H1 (cell line): ENCODE results near the gene RAVER2.

Experiments
- CTCF ChIP-seq, 3 experiments: IDR thresholded peaks; 1 replicate in 2 of 3; 2 replicates in 1 of 3; pipeline versions ENCODE4 v1.5.1 to v1.6.1; 2011; ENCODE audit warnings: low read length in 3 of 3, mild to moderate bottlenecking in 3 of 3, inconsistent platforms in 2 of 3, low read depth in 1 of 3, moderate library complexity in 1 of 3; ENCODE audit not compliant: insufficient read depth in 1 of 3; ENCODE audit errors: control extremely low read depth in 1 of 3
- KDM5A ChIP-seq: fragments of 200-600 bp; IDR thresholded peaks from 2 replicates; pipeline ENCODE4 v1.7.1; 2012; ENCODE audit warnings: mild to moderate bottlenecking, low read length, inconsistent platforms, mixed read lengths

GRCh38 chr1:64823691-64824476, 79.0 kb downstream of the RAVER2 start:
- TF ChIP-seq KDM5A = no peak
- TF ChIP-seq CTCF (IDR thresholded peaks at IDR 0.05; ENCODE audit: control extremely low read depth in 1 of 3, insufficient read depth in 1 of 3, low read depth in 1 of 3, low read length in 3 of 3) = peak in 2 of 3 experiments; percentile 67 to 82; a peak in 3 of 4 replicates
